Hematopoietic multipotent progenitor cell treated with erythropoietin and hydrocortisone succinate and interleukin-3 and kit ligand, for 15 days (in vitro differentiated cells): ENCODE data around the gene GRID1.

Source experiments
- DNase-seq: peaks from one replicate; pipeline ENCODE4 v3.0.0-alpha.2; 2015; ENCODE audit warnings: low spot score

GRID1 gene

GRCh38 chr10:86291616-86292340 is 74.8 kb downstream of the GRID1 start:
- no peak for DNase-seq

GRCh38 chr10:86290933-86291615 is 75.5 kb downstream of the GRID1 start:
- DNase-seq, result no peak

GRCh38 chr10:86289577-86289868 is 77.1 kb downstream of the GRID1 start:
- DNase-seq, result no peak

- no peak for DNase-seq
Measured at GRCh38 chr10:86288695-86289576, 77.7 kb downstream of the GRID1 start.

- no peak for DNase-seq
Measured at GRCh38 chr10:86287966-86288579, 78.5 kb downstream of the GRID1 start.

GRCh38 chr10:86287110-86287793 is 79.3 kb downstream of the GRID1 start:
- DNase-seq, result no peak

GRCh38 chr10:86286236-86287109 is 80.1 kb downstream of the GRID1 start:
- no peak for DNase-seq

- DNase-seq, result no peak
Measured at GRCh38 chr10:86285136-86285790, 81.3 kb downstream of the GRID1 start.

- DNase-seq, result no peak
Measured at GRCh38 chr10:86284355-86285105, 82.1 kb downstream of the GRID1 start.

- no peak for DNase-seq
Measured at GRCh38 chr10:86283466-86284287, 82.9 kb downstream of the GRID1 start.

- DNase-seq, result no peak
Measured at GRCh38 chr10:86282664-86283465, 83.7 kb downstream of the GRID1 start.

- DNase-seq, result no peak
Measured at GRCh38 chr10:86281396-86281795, 85.2 kb downstream of the GRID1 start.

- DNase-seq, result no peak
Measured at GRCh38 chr10:86269332-86269731, 97.3 kb downstream of the GRID1 start.

GRCh38 chr10:86267286-86268195 is 99.1 kb downstream of the GRID1 start:
- DNase-seq, result no peak

GRCh38 chr10:86266446-86267242 is 100.0 kb downstream of the GRID1 start:
- no peak for DNase-seq

GRCh38 chr10:86265895-86266259 is 100.7 kb downstream of the GRID1 start:
- DNase-seq, result no peak
